GM08714 (cell line): ENCODE data around the gene ANO4.

Source experiments
- H3K4me3 ChIP-seq: fragments of 200-500 bp; sonication (Bioruptor generic); 2 replicates; pipeline ENCODE4 v1.5.1; 2014; ENCODE audit warnings: mild to moderate bottlenecking, low read length, inconsistent platforms
- ZNF274 ChIP-seq: IDR thresholded peaks from 2 replicates; pipeline ENCODE4 v1.6.1; 2012; ENCODE audit warnings: mild to moderate bottlenecking, low read depth, low read length

Gene ANO4

GRCh38 chr12:100795800-100796179 is 1.2 kb downstream of the ANO4 start:
- TF ChIP-seq ZNF274, result no peak
- H3K4me3 ChIP-seq, result no peak overlapping the region

- H3K4me3 ChIP-seq, result no peak overlapping the region
- no peak for TF ChIP-seq ZNF274
Observed at GRCh38 chr12:100796621-100797020, 2.0 kb downstream of the ANO4 start.

GRCh38 chr12:100797246-100797645 is 2.7 kb downstream of the ANO4 start:
- no peak overlapping the region for H3K4me3 ChIP-seq

GRCh38 chr12:100797786-100798185 is 3.2 kb downstream of the ANO4 start:
- no peak for TF ChIP-seq ZNF274

More at GRCh38 chr12:100797246-100797645, 2.7 kb downstream of the ANO4 start:
- TF ChIP-seq ZNF274, result no peak

GRCh38 chr12:100798286-100799160 is 3.9 kb downstream of the ANO4 start:
- no peak overlapping the region for H3K4me3 ChIP-seq
- TF ChIP-seq ZNF274, result no peak

More at GRCh38 chr12:100797786-100798185, 3.2 kb downstream of the ANO4 start:
- H3K4me3 ChIP-seq, result no peak overlapping the region

- no peak overlapping the region for H3K4me3 ChIP-seq
- no peak for TF ChIP-seq ZNF274
Observed at GRCh38 chr12:100799770-100800169, 5.2 kb downstream of the ANO4 start.

GRCh38 chr12:100800723-100801122 is 6.1 kb downstream of the ANO4 start:
- H3K4me3 ChIP-seq, result no peak overlapping the region
- TF ChIP-seq ZNF274, result no peak

GRCh38 chr12:100801320-100801719 is 6.7 kb downstream of the ANO4 start:
- no peak overlapping the region for H3K4me3 ChIP-seq
- TF ChIP-seq ZNF274, result no peak

GRCh38 chr12:100808777-100809176 is 14.2 kb downstream of the ANO4 start:
- H3K4me3 ChIP-seq, result no peak overlapping the region
- no peak for TF ChIP-seq ZNF274

GRCh38 chr12:100820314-100820713 is 25.7 kb downstream of the ANO4 start:
- no peak for TF ChIP-seq ZNF274
- H3K4me3 ChIP-seq, result no peak overlapping the region

GRCh38 chr12:100823963-100824362 is 29.4 kb downstream of the ANO4 start:
- no peak overlapping the region for H3K4me3 ChIP-seq
- TF ChIP-seq ZNF274, result no peak

- H3K4me3 ChIP-seq, result no peak overlapping the region
- no peak for TF ChIP-seq ZNF274
Observed at GRCh38 chr12:100824476-100824875, 29.9 kb downstream of the ANO4 start.

GRCh38 chr12:100826323-100826722 is 31.7 kb downstream of the ANO4 start:
- TF ChIP-seq ZNF274, result no peak
- no peak overlapping the region for H3K4me3 ChIP-seq

GRCh38 chr12:100827901-100828520 is 33.4 kb downstream of the ANO4 start:
- H3K4me3 ChIP-seq, result no peak overlapping the region
- no peak for TF ChIP-seq ZNF274
